HG02943 (cell line): ENCODE results near the gene ABCA2.

Experiments used
- ATAC-seq: cut with Tn5 transposase; IDR thresholded peaks from one replicate; pipeline ENCODE4 v1.9.1; 2021; ENCODE audit warnings: mild to moderate bottlenecking, low read depth, moderate library complexity; ENCODE audit not compliant: unreplicated experiment

Gene ABCA2, protein sequence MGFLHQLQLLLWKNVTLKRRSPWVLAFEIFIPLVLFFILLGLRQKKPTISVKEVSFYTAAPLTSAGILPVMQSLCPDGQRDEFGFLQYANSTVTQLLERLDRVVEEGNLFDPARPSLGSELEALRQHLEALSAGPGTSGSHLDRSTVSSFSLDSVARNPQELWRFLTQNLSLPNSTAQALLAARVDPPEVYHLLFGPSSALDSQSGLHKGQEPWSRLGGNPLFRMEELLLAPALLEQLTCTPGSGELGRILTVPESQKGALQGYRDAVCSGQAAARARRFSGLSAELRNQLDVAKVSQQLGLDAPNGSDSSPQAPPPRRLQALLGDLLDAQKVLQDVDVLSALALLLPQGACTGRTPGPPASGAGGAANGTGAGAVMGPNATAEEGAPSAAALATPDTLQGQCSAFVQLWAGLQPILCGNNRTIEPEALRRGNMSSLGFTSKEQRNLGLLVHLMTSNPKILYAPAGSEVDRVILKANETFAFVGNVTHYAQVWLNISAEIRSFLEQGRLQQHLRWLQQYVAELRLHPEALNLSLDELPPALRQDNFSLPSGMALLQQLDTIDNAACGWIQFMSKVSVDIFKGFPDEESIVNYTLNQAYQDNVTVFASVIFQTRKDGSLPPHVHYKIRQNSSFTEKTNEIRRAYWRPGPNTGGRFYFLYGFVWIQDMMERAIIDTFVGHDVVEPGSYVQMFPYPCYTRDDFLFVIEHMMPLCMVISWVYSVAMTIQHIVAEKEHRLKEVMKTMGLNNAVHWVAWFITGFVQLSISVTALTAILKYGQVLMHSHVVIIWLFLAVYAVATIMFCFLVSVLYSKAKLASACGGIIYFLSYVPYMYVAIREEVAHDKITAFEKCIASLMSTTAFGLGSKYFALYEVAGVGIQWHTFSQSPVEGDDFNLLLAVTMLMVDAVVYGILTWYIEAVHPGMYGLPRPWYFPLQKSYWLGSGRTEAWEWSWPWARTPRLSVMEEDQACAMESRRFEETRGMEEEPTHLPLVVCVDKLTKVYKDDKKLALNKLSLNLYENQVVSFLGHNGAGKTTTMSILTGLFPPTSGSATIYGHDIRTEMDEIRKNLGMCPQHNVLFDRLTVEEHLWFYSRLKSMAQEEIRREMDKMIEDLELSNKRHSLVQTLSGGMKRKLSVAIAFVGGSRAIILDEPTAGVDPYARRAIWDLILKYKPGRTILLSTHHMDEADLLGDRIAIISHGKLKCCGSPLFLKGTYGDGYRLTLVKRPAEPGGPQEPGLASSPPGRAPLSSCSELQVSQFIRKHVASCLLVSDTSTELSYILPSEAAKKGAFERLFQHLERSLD (N-terminal part only)

DNA sequence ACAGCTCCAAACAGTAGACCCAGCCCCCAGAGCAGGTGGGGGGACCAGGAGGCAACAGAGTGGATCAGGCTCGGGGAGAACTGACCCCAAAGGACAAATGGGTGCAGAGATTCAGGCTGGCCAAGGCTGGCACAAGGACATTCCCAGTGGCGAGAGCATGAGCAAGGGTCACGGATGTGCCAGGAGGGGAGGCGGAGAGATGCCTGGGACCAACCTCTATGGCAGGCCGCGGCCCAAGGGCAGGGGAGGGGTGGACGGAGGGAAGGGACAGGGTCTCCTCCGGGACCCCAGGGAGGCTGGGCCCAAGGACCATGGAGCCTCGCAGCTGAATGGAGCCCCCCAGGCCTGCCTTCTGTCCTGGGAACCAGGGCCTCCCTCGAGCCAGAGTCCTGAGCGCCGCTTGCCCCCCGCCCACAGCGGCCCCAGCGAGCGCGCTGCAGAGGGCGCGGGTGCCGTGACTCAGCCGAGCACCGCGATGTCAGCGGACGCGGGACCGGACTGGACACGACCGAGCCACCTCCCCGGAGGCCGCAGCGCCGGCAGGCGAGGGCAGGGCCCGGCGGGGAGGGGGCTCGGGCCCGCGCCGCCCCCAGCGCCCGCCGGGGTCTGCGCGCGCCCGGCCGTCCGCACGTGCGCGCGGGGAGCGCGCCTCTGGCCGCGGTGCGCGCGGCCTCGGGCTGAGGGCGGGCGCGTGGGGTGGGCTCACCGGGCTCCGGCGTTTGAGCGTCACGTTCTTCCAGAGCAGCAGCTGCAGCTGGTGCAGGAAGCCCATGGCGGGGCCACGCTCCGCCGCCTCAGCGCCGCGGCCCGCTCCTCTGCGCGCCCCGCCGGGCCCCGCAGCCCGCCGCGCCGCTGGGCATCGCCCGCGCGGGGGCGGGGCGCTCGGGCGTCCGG is at the start of gene ABCA2:
TSS of gene ABCA2 (minus strand) at position 869 of the 894 bp plus-strand sequence. CDS start at position 772, 97 bp downstream.
- ATAC-seq = no peak

DNA sequence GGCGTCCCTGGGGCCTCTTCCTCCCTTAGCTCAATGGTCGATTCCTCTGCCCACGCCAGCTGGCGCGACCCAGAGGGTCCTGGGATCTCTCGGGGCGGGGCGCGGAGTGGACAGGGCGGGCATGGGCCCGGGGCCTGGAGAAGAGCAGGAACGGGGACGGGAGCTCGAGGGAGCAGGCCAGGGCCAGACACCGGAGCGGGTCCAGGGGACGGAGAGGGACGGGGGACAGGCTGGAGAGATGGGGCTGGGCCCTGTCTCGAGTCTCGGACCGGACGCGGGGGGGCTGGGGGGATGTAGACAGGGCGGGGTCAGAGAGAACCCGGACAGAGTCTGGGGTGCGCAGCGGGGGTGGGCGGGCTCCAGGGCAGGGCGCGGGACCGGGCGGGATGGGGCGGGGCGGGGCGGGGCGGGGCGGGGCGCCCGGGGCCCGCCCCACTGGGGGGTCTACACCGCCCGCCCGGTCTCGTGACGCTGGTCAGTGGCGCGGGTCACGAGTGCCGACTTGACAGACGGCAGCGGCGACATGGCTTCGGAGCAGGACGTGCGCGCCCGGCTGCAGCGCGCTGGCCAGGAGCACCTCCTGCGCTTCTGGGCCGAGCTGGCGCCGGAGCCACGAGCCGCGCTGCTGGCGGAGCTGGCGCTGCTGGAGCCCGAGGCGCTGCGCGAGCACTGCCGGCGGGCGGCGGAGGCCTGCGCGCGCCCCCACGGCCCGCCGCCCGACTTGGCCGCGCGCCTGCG is 49.1 kb upstream of the ABCA2 start, which contains the start of gene UAP1L1:
TSS of gene UAP1L1 (plus strand) at position 508 of the 738 bp plus-strand sequence. CDS start at position 524, 16 bp downstream.
- ATAC-seq = no peak

DNA sequence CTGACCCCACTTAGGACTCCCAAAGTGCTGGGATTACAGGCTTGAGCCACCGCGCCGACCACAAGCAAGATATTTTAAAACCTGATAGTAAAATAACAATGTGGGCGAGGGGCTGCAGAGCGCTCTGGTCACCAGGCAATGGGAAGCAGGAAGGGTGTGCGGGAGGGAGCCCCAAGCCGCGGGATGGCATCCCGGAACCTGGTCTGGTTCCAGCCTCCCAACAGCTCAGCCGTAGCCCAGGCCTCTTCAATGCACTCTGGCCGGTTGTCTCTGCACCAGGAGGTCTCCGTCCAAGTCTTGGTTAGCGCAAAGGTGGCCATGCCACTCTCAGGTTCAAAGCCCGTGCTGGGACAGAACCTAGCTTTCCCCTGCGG is 48.6 kb upstream of the ABCA2 start:
- ATAC-seq = no peak

DNA sequence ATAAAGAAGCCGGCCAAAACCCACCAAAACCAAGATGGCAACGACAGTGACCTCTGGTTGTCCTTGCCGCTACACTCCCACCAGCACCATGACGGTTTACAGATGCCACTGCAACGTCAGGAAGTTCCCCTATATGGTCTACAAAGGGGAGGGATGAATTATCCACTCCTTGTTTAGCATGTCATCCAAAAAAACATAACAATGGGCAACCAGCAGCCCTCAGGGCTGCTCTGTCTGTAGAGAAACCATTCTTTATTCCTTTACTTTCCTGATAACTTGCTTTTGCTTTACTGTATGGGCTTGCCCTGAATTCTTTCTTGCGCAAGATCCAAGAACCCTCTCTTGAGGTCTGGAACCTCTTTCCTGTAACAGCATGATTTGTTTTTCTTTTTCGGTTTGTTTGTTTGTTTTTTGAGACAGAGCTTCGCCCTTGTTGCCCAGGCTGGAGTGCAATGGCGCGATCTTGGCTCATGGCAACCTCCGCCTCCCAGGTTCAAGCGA is 47.3 kb upstream of the ABCA2 start:
- ATAC-seq = no peak

DNA sequence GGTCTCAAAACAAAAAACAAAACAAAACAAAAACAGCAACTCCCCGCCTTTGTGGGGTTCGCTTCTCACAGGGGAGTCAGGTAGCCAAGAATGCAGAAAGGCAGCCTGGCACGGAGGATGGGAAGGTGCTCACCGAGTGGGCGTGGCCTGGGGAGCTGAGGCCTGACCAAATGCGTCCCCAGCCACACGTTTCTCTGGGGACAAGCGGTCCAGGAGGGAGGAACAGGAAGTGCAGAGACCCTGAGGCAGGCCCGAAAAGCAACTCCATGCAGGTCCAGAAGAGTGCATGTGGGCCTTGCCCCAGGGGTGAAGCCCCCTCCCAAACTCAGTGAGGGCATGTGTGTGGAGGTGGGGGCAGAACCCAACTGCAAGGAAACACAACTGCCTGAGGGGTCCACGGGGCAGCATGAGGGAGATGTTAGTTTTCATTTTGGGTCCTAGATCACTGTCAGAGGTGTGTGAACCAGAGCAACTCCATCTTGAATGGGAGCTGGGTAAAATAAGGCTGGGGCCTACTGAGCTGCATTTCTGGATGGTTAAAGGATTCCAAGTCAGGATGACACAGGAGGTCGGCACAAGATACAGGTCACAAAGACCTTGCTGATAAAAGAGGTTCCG is 46.7 kb upstream of the ABCA2 start:
- no peak for ATAC-seq

DNA sequence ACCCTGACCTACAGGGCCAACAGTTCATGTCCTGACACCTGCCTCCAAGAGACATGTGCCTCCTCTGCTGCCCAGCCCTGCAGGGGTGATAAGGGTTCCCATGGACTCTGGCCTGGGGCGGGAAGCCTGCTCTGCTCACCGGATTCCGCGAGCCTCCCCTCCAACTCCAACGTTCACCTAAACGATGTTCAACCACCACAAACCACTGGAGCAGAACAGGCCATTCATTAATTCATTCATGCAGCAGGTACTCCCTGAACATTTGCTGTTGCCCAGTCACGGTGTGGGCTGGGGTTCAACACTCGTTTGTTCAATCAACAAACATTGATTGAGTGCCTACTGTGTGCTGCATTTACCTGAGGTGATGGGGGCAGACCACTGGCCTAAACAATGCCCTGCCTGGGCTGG is 46.0 kb upstream of the ABCA2 start:
- ATAC-seq = no peak

DNA sequence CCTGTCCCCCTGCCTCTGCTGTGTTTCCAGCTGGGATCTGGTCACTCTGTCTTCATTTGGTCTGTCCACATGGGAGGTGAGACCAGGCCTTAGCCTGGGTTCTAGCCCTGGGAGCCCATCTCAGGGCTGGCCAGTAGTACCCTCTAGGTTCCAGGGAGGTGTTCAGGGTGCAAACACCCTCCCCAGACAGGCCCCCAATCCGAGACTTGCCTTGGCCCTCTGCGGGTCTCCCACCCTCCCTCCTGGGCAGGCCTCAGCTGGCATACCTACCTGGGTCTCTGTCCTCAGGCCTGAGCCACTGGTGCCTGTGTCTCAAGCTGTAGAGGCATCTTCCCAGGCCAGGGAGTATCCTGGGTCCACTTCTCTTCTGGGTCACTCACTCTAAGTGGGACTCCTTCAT is 43.2 kb upstream of the ABCA2 start:
- no peak for ATAC-seq

DNA sequence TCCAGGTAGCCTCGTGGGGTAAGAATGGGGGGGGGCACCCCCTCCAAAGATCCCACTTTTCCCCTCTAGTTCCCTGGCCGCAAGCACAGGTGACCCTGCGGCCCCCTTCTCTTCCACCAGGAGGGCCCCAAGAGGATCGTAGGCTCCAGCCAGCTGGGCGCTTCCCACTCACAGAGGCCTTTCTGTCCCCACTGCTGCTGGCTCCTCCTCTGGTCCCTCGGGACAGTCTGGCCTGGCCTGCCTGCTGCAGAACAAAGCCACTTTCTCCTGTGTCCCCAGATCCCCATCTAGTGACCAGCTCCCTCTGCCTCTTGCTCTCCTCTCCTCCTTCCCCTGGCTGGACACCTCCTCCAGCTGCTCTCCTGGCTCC is 42.9 kb upstream of the ABCA2 start:
- peak; percentile 4 for ATAC-seq

DNA sequence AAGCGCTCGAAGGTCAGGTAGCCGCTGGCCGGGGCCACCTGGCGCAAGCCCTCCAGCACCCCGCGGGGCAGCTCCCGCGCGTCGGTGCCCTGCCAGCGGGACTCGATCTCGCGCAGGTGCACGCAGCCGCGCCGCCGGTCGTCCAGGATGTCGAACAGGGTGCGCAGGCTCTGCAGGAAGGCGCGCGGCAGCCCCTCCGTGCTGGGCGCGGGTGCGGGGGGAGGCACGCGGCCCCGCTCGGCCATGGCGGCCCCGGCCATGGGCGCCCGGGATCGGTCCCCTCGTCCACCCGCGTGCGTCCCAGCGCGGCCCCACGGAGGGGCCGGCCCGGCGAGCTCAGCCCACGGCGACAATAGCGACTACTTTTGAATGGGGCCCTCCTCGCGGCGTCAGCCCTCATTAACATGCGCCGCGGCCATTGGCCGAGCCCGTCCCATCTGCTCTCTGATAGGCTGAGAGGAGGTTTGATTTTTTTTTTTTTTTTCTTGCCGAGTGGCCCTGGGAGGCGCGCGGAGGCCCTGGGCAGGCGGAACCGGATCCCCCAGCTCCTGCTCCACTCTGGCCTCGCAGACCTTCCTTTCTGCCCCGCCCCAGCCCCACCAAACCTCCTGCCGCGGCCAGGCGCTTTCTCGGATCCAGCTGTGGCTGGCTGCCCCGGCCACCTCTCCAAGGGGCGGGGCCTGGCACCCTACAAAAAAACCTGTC is 42.3 kb upstream of the ABCA2 start, which contains the start of gene SAPCD2:
TSS of gene SAPCD2 (minus strand) at position 357 of the 705 bp plus-strand sequence. CDS start at position 260, 97 bp downstream.
- peak; percentile 58 for ATAC-seq

DNA sequence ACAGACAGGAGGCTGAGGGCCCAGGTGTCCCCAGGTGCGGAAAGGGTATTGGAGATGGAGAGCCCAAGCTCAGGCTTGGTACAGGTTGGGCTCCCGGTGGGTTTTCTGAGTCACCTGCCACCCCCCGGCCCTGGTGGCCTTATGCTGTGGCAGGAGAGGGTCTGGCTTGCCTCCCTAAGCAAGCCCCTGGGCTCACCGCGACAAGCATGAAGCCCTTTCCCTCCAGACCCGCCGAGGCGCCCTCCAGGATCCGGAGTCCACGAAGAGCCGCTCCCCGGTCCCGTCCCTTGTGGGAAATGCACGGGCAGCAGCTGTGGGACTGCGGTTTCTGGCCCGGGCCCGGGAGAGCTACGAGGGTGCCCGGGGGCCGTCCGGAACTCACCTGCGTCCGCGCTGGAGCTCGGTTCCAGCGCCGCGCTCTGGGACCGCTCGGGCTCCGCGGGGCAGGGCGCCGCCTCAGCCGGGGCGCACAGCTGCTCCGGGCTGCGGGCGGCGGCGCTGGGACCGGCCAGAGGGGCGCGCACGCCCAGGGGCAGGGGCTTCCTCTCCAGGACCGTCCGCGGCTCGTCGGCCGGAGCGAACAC is 41.6 kb upstream of the ABCA2 start:
- ATAC-seq = no peak

DNA sequence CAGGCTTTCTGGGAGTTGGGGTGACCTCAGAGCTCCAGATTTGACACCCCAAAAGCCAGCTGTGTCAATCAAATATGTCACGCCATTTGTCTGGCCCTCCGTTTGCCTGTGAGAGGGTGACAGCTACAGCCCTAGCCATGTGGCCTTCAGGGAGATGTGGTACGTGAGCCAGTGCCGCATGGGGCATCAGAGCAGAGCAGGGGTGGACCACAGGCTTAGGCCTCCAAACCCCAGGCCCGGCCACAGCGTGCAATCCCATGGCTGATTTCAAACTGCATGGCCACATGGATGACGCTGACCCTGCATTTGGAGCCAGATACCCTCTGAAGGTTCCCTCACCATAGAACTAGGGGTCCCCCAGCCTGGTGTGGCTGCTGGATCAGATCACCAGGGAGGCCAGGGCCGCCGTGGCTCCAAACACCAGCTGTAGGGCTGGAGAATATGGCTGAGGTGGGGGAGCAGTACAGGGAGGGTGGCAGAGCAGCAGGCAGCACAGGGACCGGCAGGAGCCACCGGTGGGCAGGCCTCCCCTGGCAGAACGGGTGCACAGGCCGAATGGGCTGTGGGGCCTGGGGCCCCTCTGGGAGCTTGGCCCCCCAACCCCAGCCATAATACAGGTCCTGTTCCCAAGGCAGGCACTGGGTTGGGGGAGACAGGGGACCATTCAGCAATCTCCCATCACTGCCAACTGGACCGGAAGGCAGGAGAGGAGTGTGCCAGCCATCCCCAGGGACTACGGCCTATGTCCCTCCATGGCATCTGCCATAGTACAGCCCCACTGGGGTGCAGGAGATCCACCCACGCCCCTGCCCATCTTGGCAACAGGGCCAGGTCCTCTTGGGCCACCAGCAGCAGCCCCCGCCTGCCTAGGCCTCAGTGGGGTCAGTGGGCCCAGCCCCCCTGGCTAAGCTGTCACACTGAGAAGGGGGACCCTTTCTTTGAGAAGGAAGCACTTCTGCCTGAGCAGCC is 40.8 kb upstream of the ABCA2 start:
- no peak for ATAC-seq

DNA sequence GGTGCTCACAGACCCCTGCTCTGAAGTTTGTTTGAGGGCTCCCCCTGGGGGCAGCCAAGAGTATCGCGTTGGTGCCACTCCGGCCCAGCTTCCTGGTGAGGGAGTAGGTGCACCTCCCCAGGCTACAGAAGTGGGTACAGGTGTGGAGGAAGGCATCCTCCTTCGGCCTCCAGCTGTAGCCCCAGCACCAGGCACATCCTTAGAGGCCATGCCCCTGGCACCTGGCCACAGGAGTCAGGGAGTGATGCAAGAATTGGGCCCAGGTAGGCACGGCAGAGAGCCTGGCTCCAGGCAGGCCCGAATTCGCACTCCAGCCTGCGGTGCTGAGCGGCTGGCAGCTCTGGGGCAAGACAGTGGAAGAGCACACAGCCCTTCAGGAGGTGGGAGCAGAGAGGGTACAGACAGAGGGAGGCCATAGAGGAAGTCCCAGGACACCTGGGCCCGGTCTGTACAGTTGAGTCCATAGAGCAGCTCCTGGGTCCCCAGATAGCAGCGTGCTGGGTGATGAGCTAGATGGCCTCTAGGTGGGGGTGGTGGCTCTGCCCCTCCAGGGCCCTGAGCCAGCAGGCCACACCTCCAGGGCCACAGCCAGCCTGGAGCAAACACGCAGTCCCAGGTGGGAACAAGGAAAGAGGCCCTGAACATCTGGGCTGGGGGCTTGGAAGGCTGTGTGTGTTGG is 40.0 kb upstream of the ABCA2 start:
- ATAC-seq = no peak

DNA sequence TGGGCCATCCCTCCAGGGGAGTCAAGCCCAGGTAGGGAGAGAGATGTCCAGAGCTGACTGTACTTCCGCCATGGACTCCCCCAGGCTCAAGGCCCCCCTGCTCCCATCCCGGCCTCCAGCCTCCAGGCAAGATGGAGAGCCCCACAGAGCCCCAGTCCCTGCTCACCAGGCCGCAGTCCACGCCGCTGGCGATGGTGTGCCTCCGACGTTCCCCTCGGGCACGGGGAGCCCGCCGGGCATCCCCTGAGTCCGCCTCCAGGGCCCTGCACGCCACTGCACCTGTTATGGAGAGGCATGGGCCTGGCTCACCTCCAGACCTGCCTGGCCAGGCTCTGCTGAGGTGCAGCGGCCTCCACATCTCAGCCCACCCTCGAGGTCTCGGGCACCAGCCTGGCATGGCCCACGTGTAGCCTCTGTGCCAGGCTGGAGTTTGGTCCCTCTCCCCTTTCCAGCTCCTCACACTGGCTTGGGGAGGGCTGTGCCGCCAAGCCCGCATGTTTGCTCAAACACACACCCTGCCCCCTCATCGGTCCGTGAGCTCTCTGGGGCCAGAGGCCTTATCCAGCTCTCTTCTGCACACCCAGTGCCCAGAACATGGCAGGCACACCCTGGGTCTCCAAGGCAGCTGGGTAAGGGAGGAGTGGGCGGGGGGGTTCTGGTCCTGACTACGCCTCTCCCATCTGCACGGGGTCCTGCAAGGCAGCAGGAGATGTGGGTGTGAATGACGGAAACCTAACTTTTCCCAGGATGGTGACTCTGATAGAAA is 38.2 kb upstream of the ABCA2 start:
- ATAC-seq = no peak

DNA sequence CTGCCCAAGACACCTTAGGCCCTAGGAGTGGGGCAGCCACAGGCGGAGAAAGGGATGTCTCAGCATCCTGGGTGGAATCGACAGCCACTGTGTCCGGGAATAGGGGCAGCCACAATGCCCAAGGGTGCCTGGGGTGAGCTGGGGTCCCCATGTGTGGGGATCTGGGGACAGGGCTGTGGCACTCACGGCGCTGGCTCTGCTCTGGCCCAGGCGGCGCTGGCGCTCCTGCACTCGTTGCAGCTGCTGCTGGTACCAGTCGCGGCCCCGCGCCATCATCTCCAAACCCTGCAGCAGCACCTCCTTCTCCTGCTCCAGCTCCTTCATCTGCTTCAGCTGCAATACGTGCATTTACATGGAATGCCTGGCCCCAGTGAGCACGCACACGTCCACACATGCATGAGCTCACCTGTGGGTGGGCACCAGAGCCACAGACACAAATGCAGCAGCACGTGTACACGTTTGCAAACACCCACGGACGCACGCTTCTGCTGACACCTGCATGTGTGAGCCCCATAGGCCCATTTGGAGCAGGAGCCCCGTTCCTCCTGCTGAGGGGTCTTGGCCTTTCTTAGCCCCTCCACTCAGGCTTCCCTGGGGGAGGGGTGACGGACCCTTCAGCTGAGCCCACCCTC is 37.4 kb upstream of the ABCA2 start:
- ATAC-seq = no peak

DNA sequence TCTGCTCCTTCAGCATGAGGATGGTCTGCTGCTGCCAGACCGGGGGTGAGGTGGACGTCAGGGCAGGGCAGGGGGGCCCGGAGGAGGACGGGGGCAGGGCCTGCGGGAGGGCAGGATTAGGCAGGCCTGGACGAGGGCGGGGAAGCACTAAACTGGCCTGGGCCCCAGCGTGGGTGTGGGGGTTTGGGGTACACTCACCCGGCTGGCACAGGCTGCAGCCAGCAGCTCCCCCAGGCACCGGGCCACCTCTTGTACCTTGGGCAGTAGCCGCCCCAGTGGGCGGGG is 36.8 kb upstream of the ABCA2 start:
- no peak for ATAC-seq
